H9 (cell line): Measurements from ENCODE around the gene KRTAP4-2. TPM values are rescaled to one million over a fixed set of nuclear protein-coding genes. Genes with fewer than 3 reads are reported as not detected.

Experiments used
- DNase-seq: peaks from one replicate; pipeline ENCODE4 v3.0.0-alpha.2; 2017
- H2AFZ ChIP-seq: one replicate; pipeline ENCODE4 v1.6.1; 2013; ENCODE audit warnings: mild to moderate bottlenecking, low read length, control low read depth, moderate library complexity
- H2AK5ac ChIP-seq: 2 replicates; pipeline ENCODE4 v1.6.1; 2013; ENCODE audit warnings: low read length, control low read depth, mixed read lengths; ENCODE audit not compliant: insufficient read length
- H2BK120ac ChIP-seq: one replicate; pipeline ENCODE4 v1.6.1; 2013; ENCODE audit warnings: low read depth, mild to moderate bottlenecking, low read length, control low read depth, inconsistent platforms; ENCODE audit not compliant: poor library complexity, severe bottlenecking
- H2BK12ac ChIP-seq: 2 replicates; pipeline ENCODE4 v1.6.1; 2013; ENCODE audit warnings: low read length, control low read depth, mixed read lengths, low read depth; ENCODE audit not compliant: insufficient read length
- H2BK15ac ChIP-seq: 2 replicates; pipeline ENCODE4 v1.6.1; 2013; ENCODE audit warnings: low read depth, low read length, control low read depth
- H2BK20ac ChIP-seq: one replicate; pipeline ENCODE4 v1.6.1; 2013; ENCODE audit warnings: low read depth, mild to moderate bottlenecking, low read length, control low read depth, inconsistent platforms; ENCODE audit not compliant: poor library complexity, severe bottlenecking
- H2BK5ac ChIP-seq: 2 replicates; pipeline ENCODE4 v1.6.1; 2013; ENCODE audit warnings: low read length, control low read depth, mixed read lengths; ENCODE audit not compliant: insufficient read length
- H3K14ac ChIP-seq: 2 replicates; pipeline ENCODE4 v1.6.1; 2013; ENCODE audit warnings: low read length, control low read depth; ENCODE audit not compliant: insufficient read depth
- H3K18ac ChIP-seq: 2 replicates; pipeline ENCODE4 v1.6.1; 2013; ENCODE audit warnings: low read depth, mild to moderate bottlenecking, mixed read lengths, low read length, control low read depth; ENCODE audit not compliant: insufficient read length
- H3K23ac ChIP-seq: 2 replicates; pipeline ENCODE4 v1.6.1; 2013; ENCODE audit warnings: low read length, control low read depth, mixed read lengths, low read depth; ENCODE audit not compliant: insufficient read length
- H3K23me2 ChIP-seq: 2 replicates; pipeline ENCODE4 v1.6.1; 2013; ENCODE audit warnings: low read depth, mild to moderate bottlenecking, mixed read lengths, low read length, control low read depth; ENCODE audit not compliant: insufficient read length, poor library complexity, severe bottlenecking
- H3K27ac ChIP-seq: 2 replicates; pipeline ENCODE4 v1.5.1; 2013; ENCODE audit warnings: low read length, control low read depth, mixed read lengths, low read depth; ENCODE audit not compliant: insufficient read length
- H3K27me3 ChIP-seq: 2 replicates; pipeline ENCODE4 v1.6.1; 2013; ENCODE audit warnings: low read length, control low read depth, inconsistent platforms; ENCODE audit not compliant: insufficient read depth
- H3K4ac ChIP-seq: 2 replicates; pipeline ENCODE4 v1.6.1; 2013; ENCODE audit warnings: low read depth, mild to moderate bottlenecking, control low read depth, inconsistent platforms, low read length, moderate library complexity
- H3K4me1 ChIP-seq: 2 replicates; pipeline ENCODE4 v1.6.1; 2013; ENCODE audit warnings: low read length, control low read depth, inconsistent platforms; ENCODE audit not compliant: insufficient read depth
- H3K4me2 ChIP-seq: 2 replicates; pipeline ENCODE4 v1.6.1; 2013; ENCODE audit warnings: low read length, control low read depth, mixed read lengths; ENCODE audit not compliant: insufficient read length, insufficient read depth
- H3K56ac ChIP-seq: 2 replicates; pipeline ENCODE4 v1.6.1; 2013; ENCODE audit warnings: low read depth, mild to moderate bottlenecking, mixed read lengths, low read length, control low read depth; ENCODE audit not compliant: insufficient read length
- H3K79me1 ChIP-seq: 2 replicates; pipeline ENCODE4 v1.6.1; 2013; ENCODE audit warnings: low read depth, mild to moderate bottlenecking, moderate library complexity, low read length, control low read depth, inconsistent platforms; ENCODE audit not compliant: insufficient read depth, poor library complexity, severe bottlenecking
- H3K79me2 ChIP-seq: 2 replicates; pipeline ENCODE4 v1.6.1; 2013; ENCODE audit warnings: low read length, control low read depth, inconsistent platforms; ENCODE audit not compliant: insufficient read depth
- H3K9ac ChIP-seq: 2 replicates; pipeline ENCODE4 v1.6.1; 2013; ENCODE audit warnings: low read length, control low read depth, mixed read lengths; ENCODE audit not compliant: insufficient read length; ENCODE audit errors: extremely low read depth
- H3K9me3 ChIP-seq: one replicate; pipeline ENCODE4 v1.6.1; 2013; ENCODE audit warnings: low read depth, low read length, inconsistent platforms; ENCODE audit not compliant: control insufficient read depth
- H3T11ph ChIP-seq: one replicate; pipeline ENCODE4 v1.6.1; 2013; ENCODE audit warnings: mild to moderate bottlenecking, low read length, control low read depth, inconsistent platforms
- H4K20me1 ChIP-seq: one replicate; pipeline ENCODE4 v1.6.1; 2013; ENCODE audit not compliant: control insufficient read depth, insufficient read length, insufficient read depth
- H4K5ac ChIP-seq: 2 replicates; pipeline ENCODE4 v1.6.1; 2013; ENCODE audit warnings: low read depth, mild to moderate bottlenecking, mixed read lengths, low read length, control low read depth; ENCODE audit not compliant: insufficient read length
- H4K8ac ChIP-seq: replicated peaks from 2 replicates; pipeline ENCODE4 v1.6.1; 2013; ENCODE audit warnings: low read length, control low read depth, mixed read lengths, low read depth; ENCODE audit not compliant: insufficient read length
- H4K91ac ChIP-seq: 2 replicates; pipeline ENCODE4 v1.6.1; 2013; ENCODE audit warnings: low read depth, mild to moderate bottlenecking, moderate library complexity, mixed read lengths, low read length, control low read depth; ENCODE audit not compliant: insufficient read length
- H3K27ac Mint-ChIP-seq, 3 experiments: 2 replicates in 2 of 3; 3 replicates in 1 of 3; pipeline ENCODE4 v1.8.0; 2020 to 2021; ENCODE audit warnings: mixed read lengths in 3 of 3, mild to moderate bottlenecking in 1 of 3, moderate library complexity in 1 of 3
- H3K27me3 Mint-ChIP-seq: 2 replicates; pipeline ENCODE4 v1.8.0; 2021; ENCODE audit warnings: low read depth, mild to moderate bottlenecking, moderate library complexity, mixed read lengths
- H3K36me3 Mint-ChIP-seq, 3 experiments: 2 replicates in 2 of 3; 3 replicates in 1 of 3; pipeline ENCODE4 v1.8.0; 2020 to 2021; ENCODE audit warnings: low read depth in 3 of 3, mixed read lengths in 3 of 3; ENCODE audit not compliant: insufficient read depth in 1 of 3
- H3K4me1 Mint-ChIP-seq, 2 experiments: 2 replicates each; pipeline ENCODE4 v1.8.0; 2020; ENCODE audit warnings: mixed read lengths in 2 of 2
- H3K4me3 Mint-ChIP-seq, 2 experiments: 2 replicates in 1 of 2; 3 replicates in 1 of 2; pipeline ENCODE4 v1.8.0; 2020 to 2021; ENCODE audit warnings: mild to moderate bottlenecking in 2 of 2, mixed read lengths in 2 of 2, moderate library complexity in 1 of 2
- H3K9me3 Mint-ChIP-seq, 2 experiments: 2 replicates in 1 of 2; 3 replicates in 1 of 2; pipeline ENCODE4 v1.8.0; 2020; ENCODE audit warnings: mild to moderate bottlenecking in 2 of 2, mixed read lengths in 2 of 2, moderate library complexity in 1 of 2
- CTCF ChIP-seq: fragments of 200-600 bp; sonication (generic); conservative IDR thresholded peaks from 3 replicates; pipeline ENCODE4 v1.8.0; 2021; ENCODE audit warnings: antibody characterized with exemption, mild to moderate bottlenecking
- WGBS: extraction: QIAGEN DNeasy Blood & Tissue Kit; methylation state at CpG from one replicate; pipeline ENCODE4 v1.1.7; 2013; ENCODE audit warnings: missing lambda C conversion rate, low lambda C conversion rate, mixed read lengths; ENCODE audit not compliant: insufficient read length; ENCODE audit errors: extremely low coverage; 5-methylcytosine and 5-hydroxymethylcytosine counted together
- total RNA-seq: library from RNA; stranded (reverse); gene quantifications from 2 replicates; pipeline ENCODE4 v1.2.1, GENCODE V29; 2021

Gene KRTAP4-2
- total RNA-seq, 1 experiment from 2014 or later = not detected

GRCh38 chr17:41226051-41226450 is 48.0 kb upstream of the KRTAP4-2 start:
- no peak overlapping the region for H3K56ac ChIP-seq
- H2BK20ac ChIP-seq = no peak overlapping the region
- no peak overlapping the region for H3K27ac ChIP-seq
- no peaks in the 10 kb centered on the region; the same call in 1 of the 2 replicates for H3K27me3 Mint-ChIP-seq
- no peak overlapping the region for H3K4me2 ChIP-seq
- no peaks in the 10 kb centered on the region for H3K79me2 ChIP-seq
- H4K5ac ChIP-seq = no peak overlapping the region
- H2AFZ ChIP-seq = no peak overlapping the region
- no peaks in the 10 kb centered on the region; a peak in 1 of 5 replicates for H3K9me3 Mint-ChIP-seq
- H4K8ac ChIP-seq = no peak overlapping the region
- DNase-seq = no peak
- H2BK5ac ChIP-seq = no peak overlapping the region
- no peak overlapping the region for H3K9ac ChIP-seq
- no peaks in the 10 kb centered on the region for H3K36me3 Mint-ChIP-seq
- no CpG with 5 or more reads among the region's 6 CpGs for WGBS
- H2BK12ac ChIP-seq = no peak overlapping the region
- H3K9me3 ChIP-seq = no peaks in the 10 kb centered on the region
- H2BK15ac ChIP-seq = no peak overlapping the region
- no peak overlapping the region for H2BK120ac ChIP-seq
- no peak overlapping the region for H3K23ac ChIP-seq
- H3K14ac ChIP-seq = no peak overlapping the region
- H2AK5ac ChIP-seq = no peak overlapping the region
- no peak overlapping the region for H3K4me3 Mint-ChIP-seq
- no peaks in the 10 kb centered on the region for H3K4me1 ChIP-seq
- no peak for TF ChIP-seq CTCF
- no peak overlapping the region for H4K91ac ChIP-seq
- no peaks in the 10 kb centered on the region for H3K79me1 ChIP-seq
- H3T11ph ChIP-seq = no peak overlapping the region
- H3K18ac ChIP-seq = no peak overlapping the region
- no peaks in the 10 kb centered on the region for H3K27me3 ChIP-seq
- H3K4me1 Mint-ChIP-seq = 0 out of 4 replicates have a peak, but pooled peaks cover 0 to 2% of the 10 kb centered on the region in 2 experiments
- no peak overlapping the region for H3K27ac Mint-ChIP-seq
- H3K4ac ChIP-seq = no peak overlapping the region
- no peaks in the 10 kb centered on the region for H4K20me1 ChIP-seq
- no peaks in the 10 kb centered on the region for H3K23me2 ChIP-seq
